Globus pallidus (tissue), 1 donor: Measurements from ENCODE around the gene TAAR5.
"Not testable (repeated sequence)": the region's sequence is repeated elsewhere in the genome, so short reads cannot be mapped to it uniquely, and the experiment has no call there.

ENCODE experiments used
- DNase-seq: peaks from one replicate; pipeline ENCODE4 v3.0.0-alpha.2; 2015; ENCODE audit warnings: low spot score

Gene TAAR5, protein sequence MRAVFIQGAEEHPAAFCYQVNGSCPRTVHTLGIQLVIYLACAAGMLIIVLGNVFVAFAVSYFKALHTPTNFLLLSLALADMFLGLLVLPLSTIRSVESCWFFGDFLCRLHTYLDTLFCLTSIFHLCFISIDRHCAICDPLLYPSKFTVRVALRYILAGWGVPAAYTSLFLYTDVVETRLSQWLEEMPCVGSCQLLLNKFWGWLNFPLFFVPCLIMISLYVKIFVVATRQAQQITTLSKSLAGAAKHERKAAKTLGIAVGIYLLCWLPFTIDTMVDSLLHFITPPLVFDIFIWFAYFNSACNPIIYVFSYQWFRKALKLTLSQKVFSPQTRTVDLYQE

DNA sequence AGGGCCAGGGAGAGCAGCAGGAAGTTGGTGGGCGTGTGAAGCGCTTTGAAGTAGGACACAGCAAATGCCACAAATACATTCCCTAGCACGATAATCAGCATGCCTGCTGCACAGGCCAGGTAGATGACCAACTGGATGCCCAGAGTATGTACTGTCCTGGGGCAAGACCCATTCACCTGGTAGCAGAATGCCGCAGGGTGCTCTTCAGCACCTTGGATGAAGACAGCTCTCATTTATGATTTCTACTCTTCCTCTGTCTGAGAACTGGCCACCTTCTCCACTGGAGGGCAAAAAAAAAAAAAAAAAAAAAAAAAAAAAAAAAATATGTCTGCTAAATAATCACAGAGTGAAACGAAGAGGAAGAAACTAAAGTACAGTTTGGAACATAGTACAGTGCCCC, at the start of gene TAAR5:
Gene TAAR5 (minus strand): TSS at position 288 of the 400 bp plus-strand sequence. CDS start 55 bp downstream, at position 233.
- no peak for DNase-seq

DNA sequence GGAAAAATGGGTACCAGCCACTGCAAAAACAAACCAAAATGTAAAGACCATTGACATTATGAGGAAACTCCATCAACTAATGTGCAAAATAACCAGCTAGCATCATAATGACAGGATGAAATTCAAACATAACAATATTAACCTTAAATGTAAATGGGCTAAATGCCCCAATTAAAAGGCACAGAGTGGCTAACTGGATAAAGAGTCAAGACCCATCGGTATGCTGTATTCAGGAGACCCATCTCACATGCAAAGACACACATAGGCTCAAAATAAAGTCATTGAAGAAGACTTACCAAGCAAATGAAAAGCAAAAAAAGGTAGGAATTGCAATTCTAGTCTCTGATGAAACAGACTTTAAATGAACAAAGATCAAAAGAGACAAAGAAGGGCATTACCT, 47.6 kb upstream of the TAAR5 start:
- not testable (repeated sequence) for DNase-seq

DNA sequence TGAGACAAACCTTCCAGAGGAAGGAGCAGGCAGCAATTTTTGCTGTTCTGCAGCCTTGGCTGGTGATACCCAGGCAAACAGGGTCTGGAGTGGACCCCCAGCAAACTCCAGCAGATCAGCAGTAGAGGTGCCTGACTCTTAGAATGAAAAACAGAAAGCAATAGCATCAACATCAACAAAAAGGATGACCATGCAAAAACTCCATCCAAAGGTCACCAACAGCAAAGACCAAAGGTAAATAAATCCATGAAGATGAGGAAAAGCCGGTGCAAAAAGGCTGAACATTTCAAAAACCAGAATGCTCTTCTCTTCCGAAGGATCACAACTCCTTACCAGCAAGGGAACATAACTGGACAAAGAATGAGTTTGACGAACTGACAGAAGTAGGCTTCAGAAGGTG, 46.4 kb upstream of the TAAR5 start:
- not testable (repeated sequence) for DNase-seq

DNA sequence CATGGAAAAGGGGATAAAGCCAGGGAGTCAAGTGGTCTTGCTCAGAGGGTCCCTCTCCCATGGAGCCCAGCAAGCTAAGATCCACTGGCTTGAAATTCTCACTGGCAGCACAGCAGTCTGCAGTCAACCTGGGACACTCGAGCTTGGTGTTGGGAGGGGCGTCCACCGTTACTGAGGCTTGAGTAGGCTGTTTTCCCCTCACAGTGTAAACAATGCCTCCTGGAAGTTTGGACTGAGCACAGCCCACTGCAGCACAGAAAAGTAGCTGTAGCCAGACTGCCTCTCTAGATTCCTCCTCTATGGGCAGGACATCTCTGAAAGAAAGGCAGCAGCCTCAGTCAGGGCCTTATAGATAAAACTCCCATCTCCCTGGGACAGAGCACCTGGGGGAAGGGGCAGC, 45.7 kb upstream of the TAAR5 start:
- not testable (repeated sequence) for DNase-seq

DNA sequence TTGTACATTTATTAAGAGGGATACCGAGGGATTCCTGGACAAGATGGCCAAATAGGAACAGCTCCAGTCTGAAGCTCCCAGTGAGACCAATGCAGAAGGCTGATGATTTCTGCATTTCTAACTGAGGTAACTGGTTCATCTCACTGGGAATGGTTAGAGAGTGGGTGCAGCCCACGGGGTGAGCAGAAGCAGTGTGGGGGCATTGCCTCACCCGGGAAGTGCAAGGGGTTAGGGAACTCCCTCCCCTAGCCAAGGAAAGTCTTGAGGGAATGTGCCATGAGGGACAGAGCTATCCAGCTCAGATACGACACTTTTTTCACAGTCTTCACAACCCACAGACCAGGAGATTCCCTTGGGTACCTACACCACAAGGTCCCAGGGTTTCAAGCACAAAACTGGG, 45.3 kb upstream of the TAAR5 start:
- DNase-seq, result no peak

DNA sequence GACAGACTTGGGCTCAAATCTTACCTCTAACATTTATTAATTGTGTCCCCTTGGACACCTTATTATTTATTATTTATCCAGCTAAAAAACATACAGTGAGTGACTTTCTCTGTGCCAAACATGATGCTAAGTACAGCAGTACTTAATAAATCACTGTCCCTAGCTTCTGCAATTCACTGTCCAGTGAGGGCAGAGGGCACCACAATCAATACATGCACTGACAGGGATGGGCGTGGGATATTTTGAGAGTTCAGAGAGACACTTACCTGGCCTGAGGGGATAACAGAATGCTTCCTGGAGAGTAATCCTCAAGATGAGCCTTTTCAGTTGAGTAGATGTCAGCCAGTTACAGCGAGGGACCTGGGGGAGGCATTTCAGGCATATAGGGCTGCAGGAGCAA, 43.8 kb upstream of the TAAR5 start:
- DNase-seq, result no peak

DNA sequence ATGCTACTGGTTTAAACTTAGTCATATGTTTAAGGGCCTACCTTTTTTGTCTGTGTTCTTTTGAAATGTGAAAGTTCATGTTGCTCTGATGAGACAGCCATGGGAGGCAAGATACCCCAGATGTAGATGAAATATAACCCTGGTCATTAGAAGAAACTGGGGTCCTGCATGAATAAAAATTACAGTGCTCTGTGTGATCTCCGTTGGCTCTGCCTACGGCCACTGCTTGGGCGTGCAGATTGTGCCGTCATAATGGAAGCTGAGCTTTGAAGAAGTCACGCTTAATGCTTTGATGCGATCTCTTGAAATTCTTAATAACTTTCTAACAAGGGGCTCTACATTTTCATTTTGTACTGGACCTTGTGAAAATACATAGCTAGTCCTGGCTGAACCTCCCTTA, 34.6 kb upstream of the TAAR5 start, which contains the start of gene TAAR2:
Gene TAAR2 (minus strand): TSS at position 101 of the 400 bp plus-strand sequence. CDS start 0 bp downstream, at position 101.
- no peak for DNase-seq

DNA sequence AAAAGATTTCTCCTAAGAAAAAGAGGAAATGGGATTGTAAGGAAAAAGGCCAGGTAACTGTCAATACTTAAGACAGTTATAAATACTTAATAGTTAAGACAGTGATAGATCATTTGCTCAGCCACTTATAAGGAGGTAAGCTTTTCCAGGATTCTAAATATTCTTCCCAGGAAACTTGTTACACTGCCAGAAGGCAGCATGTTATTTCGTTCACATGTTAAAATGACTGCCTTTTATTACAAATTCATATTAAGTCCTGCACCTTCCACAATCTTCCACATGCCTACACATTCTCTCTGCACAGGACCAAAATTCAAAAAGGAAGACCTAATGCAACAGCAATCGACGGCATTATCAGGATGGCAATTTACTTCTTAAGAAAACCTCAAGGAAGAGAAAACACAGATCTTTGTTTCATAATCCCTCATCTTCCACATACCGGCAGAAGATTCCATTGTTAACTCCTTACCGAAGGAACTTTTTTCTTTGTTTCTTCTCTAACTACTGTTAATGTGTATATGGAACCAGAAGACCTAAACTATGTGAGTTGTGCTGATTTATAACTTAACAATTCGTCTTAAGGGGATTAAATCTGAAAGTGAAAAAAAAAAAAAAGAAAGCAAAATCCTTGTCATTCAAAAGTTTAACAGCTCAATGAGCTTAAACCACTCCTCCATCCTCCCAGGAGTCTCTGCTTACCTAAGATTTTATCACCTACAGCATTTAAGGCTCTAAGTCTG, 33.7 kb upstream of the TAAR5 start:
- DNase-seq, result no peak

DNA sequence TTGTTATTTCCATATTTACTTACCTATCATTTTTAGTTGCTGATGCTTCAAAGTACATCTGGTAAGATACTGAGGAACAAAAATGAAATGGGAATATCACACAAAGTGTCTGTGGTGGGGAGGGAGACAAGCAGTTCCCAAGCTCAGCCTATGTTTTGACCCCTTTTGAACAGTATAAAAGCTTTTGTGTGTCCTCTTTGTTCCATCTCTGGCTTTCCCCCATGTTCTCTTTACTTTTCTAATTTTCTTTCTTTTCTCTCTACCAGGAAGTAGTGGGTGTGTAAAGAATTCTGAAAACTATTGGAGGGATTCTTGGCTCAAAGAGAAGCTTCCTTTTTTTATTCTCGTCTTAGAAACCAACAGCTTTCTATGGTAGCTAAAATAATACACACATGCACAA, 27.1 kb upstream of the TAAR5 start:
- no peak for DNase-seq

DNA sequence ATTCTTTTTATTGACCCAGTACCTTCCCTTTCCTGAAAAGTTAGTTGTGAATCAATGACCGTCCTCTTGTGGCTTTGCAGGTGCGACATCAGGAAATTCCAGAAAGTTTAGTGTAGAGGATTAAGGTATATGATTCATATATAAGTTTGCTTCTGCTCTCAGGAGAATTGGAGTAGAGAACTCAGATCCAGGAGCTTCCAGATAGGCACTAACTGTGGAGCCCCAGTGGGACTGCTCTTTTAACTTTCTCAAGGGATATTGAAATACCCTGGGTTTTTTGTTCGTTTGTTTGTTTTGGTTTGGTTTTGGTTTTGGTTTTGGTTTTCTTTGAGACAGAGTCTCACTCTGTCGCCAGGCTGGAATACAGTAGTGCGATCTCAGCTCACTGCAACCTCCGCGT, 25.0 kb upstream of the TAAR5 start:
- no peak for DNase-seq

DNA sequence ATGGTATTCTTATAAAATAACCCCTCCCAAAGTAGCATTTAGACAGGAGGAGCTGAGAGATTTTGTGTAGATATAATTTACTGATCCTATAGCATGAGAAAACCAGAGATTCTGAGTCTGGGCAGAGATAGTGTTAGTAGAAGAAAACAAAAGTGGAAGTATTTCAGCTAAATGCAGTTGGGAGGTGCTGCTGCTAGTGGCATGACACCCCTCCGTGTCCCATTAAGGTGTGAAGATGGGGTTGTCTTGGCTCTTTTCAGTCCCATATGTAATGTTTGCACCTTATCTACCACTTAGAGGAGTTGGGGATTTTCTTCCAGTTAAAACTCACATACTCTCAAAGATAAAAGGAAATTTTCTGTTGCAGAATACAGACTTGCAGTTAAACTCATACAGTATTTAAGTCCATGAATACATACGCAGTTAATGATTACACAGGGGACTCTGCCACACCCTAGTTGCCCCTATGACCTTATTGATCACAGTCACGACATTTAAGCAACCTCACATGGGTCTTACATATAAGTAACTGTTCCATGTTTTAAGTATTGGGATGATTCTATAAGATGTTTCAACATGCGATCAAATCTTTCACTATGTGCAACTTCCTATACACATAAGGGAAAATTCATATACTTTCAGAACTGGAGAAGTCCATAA, 23.0 kb upstream of the TAAR5 start:
- no peak for DNase-seq

DNA sequence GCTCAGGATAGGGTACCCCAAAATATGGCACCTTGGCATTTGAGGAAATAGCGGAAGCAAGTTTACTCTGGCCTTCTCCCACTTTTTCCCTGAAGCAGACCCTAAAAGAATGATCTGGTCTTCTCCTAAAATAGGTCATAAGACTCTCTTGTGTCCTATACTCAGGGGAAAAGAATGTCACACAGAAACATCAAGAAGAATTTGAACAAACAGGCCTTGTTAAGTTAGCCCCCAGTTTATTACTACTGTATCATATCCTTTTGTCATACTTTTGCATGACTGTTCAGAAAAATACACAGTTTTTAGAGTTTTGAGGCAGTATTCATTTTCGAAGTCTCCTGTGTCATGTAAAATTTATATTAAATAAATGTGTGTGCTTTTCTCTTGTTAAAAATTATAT, 22.1 kb upstream of the TAAR5 start:
- DNase-seq, result no peak

DNA sequence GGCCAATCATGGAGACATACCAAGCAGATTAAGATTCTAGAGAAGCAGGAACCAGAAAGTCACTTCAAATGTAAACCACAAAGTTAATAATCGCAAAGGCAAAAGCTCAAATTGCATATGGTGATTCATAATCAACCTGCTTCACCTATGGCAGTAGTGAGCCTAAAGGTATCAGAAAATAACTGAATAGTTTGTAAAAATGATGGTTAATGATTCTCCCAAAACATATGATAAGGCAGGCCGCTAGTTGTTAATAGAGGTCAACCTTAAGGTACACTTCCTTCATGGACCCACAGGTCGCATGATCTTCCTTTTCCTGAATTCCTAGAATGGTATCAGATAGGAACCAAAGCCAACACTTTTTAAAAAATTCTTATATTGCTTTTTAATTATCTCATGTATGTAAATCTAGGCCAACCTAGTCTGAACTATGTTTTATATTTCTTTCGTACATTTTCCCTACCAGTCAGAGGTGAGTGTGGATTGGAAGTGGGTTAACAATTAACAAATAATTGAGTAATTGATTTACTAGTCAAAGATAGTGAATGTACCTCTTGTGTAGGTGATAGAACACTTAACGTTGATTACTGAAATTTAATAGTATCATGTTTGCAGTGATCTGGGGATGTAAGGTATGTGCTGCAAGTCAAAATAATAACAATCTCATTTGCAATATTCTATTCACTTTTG, 18.1 kb upstream of the TAAR5 start:
- DNase-seq, result no peak

DNA sequence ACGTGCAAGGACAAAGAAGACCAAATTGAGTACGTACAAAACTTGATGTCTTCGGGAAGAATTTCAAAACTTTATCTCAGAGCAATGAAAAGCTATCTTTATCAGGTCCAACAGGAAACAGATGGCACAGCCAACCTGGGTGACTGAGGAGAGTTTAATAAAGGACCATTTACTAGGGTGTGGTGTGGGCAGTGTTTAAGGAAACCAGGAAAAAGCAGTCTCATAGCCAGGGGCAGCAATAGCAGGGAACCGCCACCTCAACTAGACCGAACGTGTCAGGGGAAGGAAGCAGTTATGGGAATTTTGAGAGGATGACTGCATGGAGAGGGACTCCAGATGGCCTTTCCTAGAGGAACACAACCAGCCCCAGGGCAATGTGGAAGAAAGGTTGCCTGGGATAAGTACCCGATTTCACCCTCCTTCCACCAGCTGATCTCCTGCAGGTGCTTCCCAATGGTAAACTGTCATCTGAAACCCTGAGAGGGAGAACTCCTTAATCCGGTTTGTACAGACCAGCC, 15.2 kb upstream of the TAAR5 start:
- no peak for DNase-seq

DNA sequence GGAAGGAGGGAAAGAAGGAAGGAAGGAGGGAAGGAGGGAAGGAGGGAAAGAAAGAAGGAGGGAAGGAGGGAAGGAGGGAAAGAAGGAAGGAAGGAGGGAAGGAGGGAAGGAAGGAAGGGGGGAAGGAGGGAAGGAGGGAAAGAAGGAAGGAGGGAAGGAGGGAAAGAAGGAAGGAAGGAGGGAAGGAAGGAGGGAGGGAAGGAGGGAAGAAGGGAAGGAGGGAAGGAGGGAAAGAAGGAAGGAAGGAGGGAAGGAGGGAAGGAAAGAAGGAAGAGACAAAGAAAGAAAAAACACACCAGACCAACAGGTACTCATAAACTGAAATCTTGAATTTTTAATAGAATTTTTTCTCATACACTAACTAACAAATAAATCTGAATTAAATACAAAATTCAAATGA, 11.4 kb upstream of the TAAR5 start:
- not testable (repeated sequence) for DNase-seq

DNA sequence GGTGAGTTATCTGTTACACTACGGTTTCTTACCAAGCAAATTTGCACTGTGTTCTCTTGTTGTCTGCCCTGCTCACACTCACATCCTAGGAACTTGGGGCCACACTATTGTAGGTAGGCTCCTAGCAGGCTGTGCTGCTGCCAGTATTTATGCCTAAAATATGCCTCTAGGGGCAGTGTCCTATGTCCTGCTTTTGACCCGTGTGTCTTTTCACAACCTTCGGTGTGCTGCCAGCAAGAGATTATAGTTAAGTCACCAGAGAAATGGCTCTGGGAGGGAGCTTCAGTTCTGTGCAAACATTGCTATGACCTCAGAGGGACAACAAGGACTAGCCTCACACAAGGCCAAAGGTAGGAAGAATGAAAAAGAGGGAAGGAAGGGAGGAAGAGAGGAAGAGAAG, 8.9 kb upstream of the TAAR5 start:
- no peak for DNase-seq

DNA sequence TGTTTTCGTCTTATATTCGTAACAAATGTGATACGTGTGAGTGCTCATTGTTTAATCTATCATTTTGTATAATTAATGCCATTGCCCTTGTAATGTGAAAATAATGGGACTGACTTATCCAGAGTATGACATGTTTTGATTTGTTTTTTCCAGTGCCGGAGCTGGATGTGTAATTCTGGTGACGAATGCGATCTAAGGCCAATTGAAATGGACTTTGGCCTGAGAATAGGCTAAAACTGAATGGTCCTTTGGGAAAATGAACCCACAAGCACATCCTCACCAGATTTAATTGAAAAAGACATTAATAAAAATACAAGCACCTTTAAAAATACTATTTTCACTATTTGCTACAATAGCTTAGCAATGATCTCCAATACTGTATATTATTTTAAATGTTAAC, 6.7 kb upstream of the TAAR5 start:
- no peak for DNase-seq

DNA sequence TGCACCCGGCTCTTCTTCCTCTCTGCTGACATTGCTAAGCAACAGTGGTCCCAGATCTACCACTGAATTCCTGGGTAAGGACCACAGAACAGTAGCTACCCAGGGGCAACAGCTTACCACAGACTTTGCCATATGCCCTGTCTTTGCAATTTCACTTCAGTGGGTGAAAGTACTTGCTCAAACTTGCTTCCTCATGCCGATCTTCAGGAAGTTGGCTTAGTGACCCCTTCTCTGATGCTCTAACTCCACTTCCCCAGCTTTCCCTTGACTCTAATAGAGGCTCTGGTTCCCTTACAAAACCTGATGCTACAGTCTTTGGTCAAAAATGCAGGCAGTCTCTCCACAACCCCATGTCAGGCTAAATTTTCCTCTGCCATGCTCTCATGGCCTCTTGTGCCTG, 3.3 kb upstream of the TAAR5 start:
- no peak for DNase-seq

DNA sequence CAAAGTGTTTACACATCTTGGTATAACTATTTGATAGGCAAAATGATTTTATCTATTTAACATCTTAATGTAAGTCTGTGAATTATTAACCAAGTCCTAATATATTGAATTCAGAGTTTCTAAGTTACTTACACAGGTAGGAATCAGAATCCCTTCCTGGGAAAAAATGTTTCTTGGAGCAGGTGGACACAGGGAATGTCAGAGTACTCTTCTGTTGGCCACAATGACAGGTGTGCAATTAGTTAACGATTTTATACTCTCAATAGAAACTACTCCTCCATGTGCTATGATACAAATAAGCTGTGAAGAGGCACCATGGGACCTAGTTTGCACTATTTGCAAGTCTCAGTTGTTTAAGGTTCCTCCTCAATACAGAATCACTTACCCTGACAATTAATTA, 821 bp upstream of the TAAR5 start:
- no peak for DNase-seq

DNA sequence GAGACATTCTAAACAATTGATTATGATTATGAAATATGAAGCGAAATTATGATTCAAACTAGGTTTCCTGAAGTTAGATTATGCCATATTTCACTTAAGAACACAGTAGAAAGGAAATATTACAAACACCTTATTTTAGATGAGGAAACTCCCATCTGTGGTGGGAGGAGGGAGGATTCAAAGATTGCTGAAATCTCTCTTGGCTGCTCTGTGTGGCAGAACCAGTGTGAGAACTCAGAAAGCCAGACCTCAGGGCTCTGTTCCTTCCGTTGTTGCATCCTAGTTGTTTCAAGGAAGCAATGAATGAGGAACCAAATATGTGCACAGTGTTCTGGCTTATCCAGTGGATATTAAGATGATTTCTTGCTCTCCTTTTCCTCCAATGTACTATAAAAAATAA, 2.1 kb downstream of the TAAR5 start:
- no peak for DNase-seq

DNA sequence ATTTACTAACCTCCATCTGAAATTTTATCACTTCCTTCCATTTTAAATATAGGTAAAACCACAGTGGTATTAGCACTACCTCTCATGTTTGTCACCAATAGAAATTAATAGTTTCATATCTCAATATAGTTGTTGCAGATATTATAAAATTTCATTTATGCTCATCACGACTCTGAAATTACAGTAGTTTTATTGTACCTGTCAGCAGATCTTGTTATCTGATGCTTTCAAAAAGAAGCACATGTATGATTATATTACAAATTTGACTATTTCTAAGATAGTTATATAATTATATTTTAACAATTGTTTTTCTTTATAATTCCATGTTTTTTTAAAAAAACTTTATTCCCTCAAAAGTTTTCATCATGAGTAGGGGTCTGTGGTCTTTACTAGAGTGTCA, 4.8 kb downstream of the TAAR5 start:
- no peak for DNase-seq

DNA sequence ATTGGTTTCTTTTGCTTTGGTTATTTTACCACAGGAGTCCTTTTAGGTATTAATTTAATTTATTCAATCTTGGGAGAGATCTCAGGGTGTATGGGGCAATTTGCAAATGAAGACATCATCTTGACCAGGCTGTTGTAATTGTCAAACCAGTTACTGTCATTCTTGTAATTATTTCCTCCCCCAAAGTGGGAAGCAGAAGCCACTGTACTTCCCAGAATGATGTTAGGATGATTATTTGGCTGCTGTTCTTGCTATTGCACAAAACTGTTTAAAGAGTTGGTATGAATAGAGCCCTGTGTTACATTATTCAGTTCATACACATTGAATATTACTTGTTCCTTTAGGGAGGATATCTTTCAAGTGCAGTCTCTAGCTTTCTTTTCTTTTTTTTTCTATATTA, 17.8 kb downstream of the TAAR5 start:
- no peak for DNase-seq
